Thyroid gland (tissue), 4 donors: ENCODE measurements around the gene SCYL3. TPM values are rescaled to one million over a fixed set of nuclear protein-coding genes. Genes with fewer than 3 reads are reported as not detected.

Experiments
- DNase-seq, 2 donors: peaks; one replicate each; pipeline ENCODE4 v3.0.0-alpha.2; 2019
- H3K27ac ChIP-seq, 3 donors: fragments of 200-600 bp; sonication (generic); 1 replicate in 2 of 3; 2 replicates in 1 of 3; pipeline ENCODE4 v1.5.1; 2016 to 2019; ENCODE audit warnings: mild to moderate bottlenecking in 1 of 3, moderate library complexity in 1 of 3
- H3K27me3 ChIP-seq: fragments of 200-600 bp; sonication (generic); one replicate; pipeline ENCODE4 v1.5.1; 2019
- H3K36me3 ChIP-seq, 2 donors: fragments of 200-600 bp; sonication (generic); one replicate each; pipeline ENCODE4 v1.5.1; 2016 to 2019
- H3K4me1 ChIP-seq, 2 donors: fragments of 200-600 bp; sonication (generic); one replicate each; pipeline ENCODE4 v1.5.1; 2017 to 2019
- H3K4me3 ChIP-seq, 3 donors: fragments of 200-600 bp; sonication (generic); replicated peaks in 1 of 3; 1 replicate in 2 of 3; 2 replicates in 1 of 3; pipeline ENCODE4 v1.5.1; 2016; ENCODE audit warnings: mild to moderate bottlenecking in 1 of 3
- H3K9me3 ChIP-seq: fragments of 200-600 bp; sonication (generic); one replicate; pipeline ENCODE4 v1.5.1; 2017
- CTCF ChIP-seq, 6 experiments: fragments of 200-600 bp in 3 of 6; fragments of 450-650 bp in 3 of 6; sonication (generic) in 3 of 6; IDR thresholded peaks; one replicate each; pipeline ENCODE4 v1.5.1; 2016 to 2019; ENCODE audit warnings: antibody characterized with exemption in 6 of 6, mild to moderate bottlenecking in 2 of 6, inconsistent platforms in 1 of 6, moderate library complexity in 1 of 6
- POLR2A ChIP-seq, 2 donors: fragments of 450-650 bp; IDR thresholded peaks; one replicate each; pipeline ENCODE4 v1.6.1; 2017; ENCODE audit warnings: antibody characterized with exemption in 2 of 2, mild to moderate bottlenecking in 2 of 2, moderate library complexity in 1 of 2
- WGBS, 2 donors: methylation state at CpG; one replicate each; pipeline ENCODE4 v1.1.5; 2017; 5-methylcytosine and 5-hydroxymethylcytosine counted together
- intact Hi-C: fragments of 100-400 bp; cut with DNase I; formaldehyde crosslinking; loops from one replicate; pipeline ENCODE4 v1.15.1; 2023
- total RNA-seq, 4 donors: library from RNA; depleted of rRNA; stranded (reverse); fragments of >200 nt; gene quantifications; one replicate each; pipeline ENCODE4 v1.2.3, GENCODE V29; 2016

The SCYL3 gene
- total RNA-seq, 4 donors from 2014 or later: 12.9 to 18.3 (median 16.3) TPM

GRCh38 chr1:169886422-169886821 lies 7.3 kb downstream of the SCYL3 start:
- no peak overlapping the region for H3K4me3 ChIP-seq
- H3K27ac ChIP-seq: no peak overlapping the region
- no peaks in the 10 kb centered on the region for H3K9me3 ChIP-seq
- H3K27me3 ChIP-seq: no peaks in the 10 kb centered on the region
- peaks cover 10 to 19% of the 10 kb centered on the region in 2 donors for H3K4me1 ChIP-seq
- H3K36me3 ChIP-seq: peaks cover 0 to 13% of the 10 kb centered on the region in 2 donors
- no peak for TF ChIP-seq CTCF (IDR thresholded peaks at IDR 0.05)
- no peak for TF ChIP-seq POLR2A (IDR thresholded peaks at IDR 0.05)
- 96 to 97% methylated on average over 1 of the region's 1 CpG for WGBS, 2 donors
- intact Hi-C loops: no loop called here
- no peak for DNase-seq

- no peak for TF ChIP-seq POLR2A (IDR thresholded peaks at IDR 0.05)
- no peak for TF ChIP-seq CTCF (IDR thresholded peaks at IDR 0.05)
- H3K4me1 ChIP-seq: peaks cover 0 to 8% of the 10 kb centered on the region in 2 donors
- no peak overlapping the region for H3K4me3 ChIP-seq
- WGBS, 2 donors: 94 to 96% methylated on average over 2 of the region's 2 CpGs
- no peaks in the 10 kb centered on the region for H3K27me3 ChIP-seq
- H3K36me3 ChIP-seq: peaks cover 0 to 13% of the 10 kb centered on the region in 2 donors
- no peaks in the 10 kb centered on the region for H3K9me3 ChIP-seq
- no peak for DNase-seq
- no peak overlapping the region for H3K27ac ChIP-seq
- intact Hi-C loops: no loop called here
Measured at GRCh38 chr1:169885207-169885606, 8.5 kb downstream of the SCYL3 start.

- no peak for TF ChIP-seq CTCF (IDR thresholded peaks at IDR 0.05)
- TF ChIP-seq POLR2A (IDR thresholded peaks at IDR 0.05): no peak
- no peak for DNase-seq
- Histone ChIP-seq H3K4me3 (no peak overlapping the region), H3K36me3 (peaks cover 0 to 13% of the 10 kb centered on the region in 2 donors), H3K27ac (no peak overlapping the region), H3K4me1 (peaks cover 0 to 2% of the 10 kb centered on the region in 2 donors), H3K27me3 (no peaks in the 10 kb centered on the region), H3K9me3 (no peaks in the 10 kb centered on the region)
- intact Hi-C loops: no loop called here
Measured at GRCh38 chr1:169884634-169885033, 9.1 kb downstream of the SCYL3 start.

GRCh38 chr1:169882039-169882511 lies 11.6 kb downstream of the SCYL3 start:
- no peak overlapping the region for H3K4me3 ChIP-seq

More at GRCh38 chr1:169882039-169882511, 11.6 kb downstream of the SCYL3 start:
- Histone ChIP-seq H3K27ac (no peak overlapping the region), H3K9me3 (no peaks in the 10 kb centered on the region), H3K4me1 (no peaks in the 10 kb centered on the region), H3K27me3 (no peaks in the 10 kb centered on the region), H3K36me3 (peaks cover 2 to 4% of the 10 kb centered on the region in 2 donors)
- 90 to 92% methylated on average over 5 of the region's 20 CpGs for WGBS, 2 donors
- TF ChIP-seq CTCF (IDR thresholded peaks at IDR 0.05) (no peak), POLR2A (IDR thresholded peaks at IDR 0.05) (no peak)
- no peak for DNase-seq
- intact Hi-C loops: no loop called here
